Measurements from ENCODE around the gene CNN2. TPM values are rescaled to one million over a fixed set of nuclear protein-coding genes. Genes with fewer than 3 reads are reported as not detected.

Gene CNN2
- total RNA-seq, 2 donors from 2014 or later, result 426 to 469 TPM

- H3K27ac Mint-ChIP-seq, result peak overlapping the region; percentile 59
- no peak overlapping the region for H3K27ac ChIP-seq (ENCODE audit: low read depth, low read length)
- H3K4me1 Mint-ChIP-seq, result peaks cover 7% of the 10 kb centered on the region
Observed at GRCh38 chr19:1038978-1039645, 12.7 kb downstream of the CNN2 start.

DNA sequence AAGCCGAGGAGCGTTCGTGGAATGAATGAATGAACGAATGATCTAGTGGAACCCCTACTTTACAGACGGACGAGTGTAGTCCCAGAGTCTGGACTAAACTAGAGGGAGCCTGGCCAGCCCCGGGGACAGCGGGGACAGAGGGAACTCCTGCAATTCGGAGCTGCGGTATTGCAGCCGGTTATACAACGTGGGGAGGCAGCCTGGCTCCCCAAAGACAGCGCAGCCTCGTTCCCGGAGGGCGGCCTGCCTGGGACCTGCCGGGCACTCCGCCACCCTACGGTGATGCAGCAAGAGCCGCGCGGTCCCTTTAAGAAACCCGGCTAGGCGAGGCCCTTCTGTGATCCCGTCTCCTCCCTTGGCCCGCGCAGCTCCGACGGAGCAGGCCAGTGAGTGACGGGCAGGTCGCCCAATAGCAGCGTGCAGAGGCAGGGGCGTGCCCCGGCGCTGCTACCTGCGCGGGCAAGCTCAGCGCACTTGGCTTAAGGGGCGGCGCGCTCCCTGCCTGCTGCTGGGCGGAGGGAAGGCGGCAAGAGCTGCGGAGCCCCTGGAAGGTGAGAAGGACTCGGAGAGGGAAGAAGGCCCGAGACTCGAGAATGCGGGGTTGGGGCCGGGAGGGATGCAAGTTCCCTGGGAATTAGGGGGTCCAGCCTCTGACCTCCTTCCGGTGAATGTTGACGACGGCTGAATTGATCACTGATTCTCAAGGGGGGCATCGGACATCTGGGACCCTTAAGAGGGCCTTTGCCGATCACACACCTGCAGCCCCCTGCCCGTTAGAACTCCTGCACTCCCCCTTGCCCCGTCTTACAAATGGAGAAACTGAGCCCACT lies 13.5 kb downstream of the CNN2 start, which contains the start of gene ABCA7:
Gene ABCA7, plus strand, starts transcription at position 462 of the 830 bp plus-strand sequence. CDS start 1,255 bp downstream, outside the sequence.
- peaks cover 45% of the 10 kb centered on the region for H3K36me3 ChIP-seq (ENCODE audit: control insufficient read depth, insufficient read depth, low read length)
- H3K4me3 Mint-ChIP-seq, result peak within 1 kb of the TSS; percentile 82
- H3K4me3 ChIP-seq (ENCODE audit: low read length), result peak within 1 kb of the TSS; percentile 91
- peaks cover 7% of the 10 kb centered on the region for H3K4me1 Mint-ChIP-seq
- H3K4me1 ChIP-seq (ENCODE audit: control insufficient read depth, insufficient read depth, low read length), result no peaks in the 10 kb centered on the region
- TF ChIP-seq, protein P1, sequence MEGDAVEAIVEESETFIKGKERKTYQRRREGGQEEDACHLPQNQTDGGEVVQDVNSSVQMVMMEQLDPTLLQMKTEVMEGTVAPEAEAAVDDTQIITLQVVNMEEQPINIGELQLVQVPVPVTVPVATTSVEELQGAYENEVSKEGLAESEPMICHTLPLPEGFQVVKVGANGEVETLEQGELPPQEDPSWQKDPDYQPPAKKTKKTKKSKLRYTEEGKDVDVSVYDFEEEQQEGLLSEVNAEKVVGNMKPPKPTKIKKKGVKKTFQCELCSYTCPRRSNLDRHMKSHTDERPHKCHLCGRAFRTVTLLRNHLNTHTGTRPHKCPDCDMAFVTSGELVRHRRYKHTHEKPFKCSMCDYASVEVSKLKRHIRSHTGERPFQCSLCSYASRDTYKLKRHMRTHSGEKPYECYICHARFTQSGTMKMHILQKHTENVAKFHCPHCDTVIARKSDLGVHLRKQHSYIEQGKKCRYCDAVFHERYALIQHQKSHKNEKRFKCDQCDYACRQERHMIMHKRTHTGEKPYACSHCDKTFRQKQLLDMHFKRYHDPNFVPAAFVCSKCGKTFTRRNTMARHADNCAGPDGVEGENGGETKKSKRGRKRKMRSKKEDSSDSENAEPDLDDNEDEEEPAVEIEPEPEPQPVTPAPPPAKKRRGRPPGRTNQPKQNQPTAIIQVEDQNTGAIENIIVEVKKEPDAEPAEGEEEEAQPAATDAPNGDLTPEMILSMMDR (conservative IDR thresholded peaks at IDR 0.05), result no peak
- 5 to 8% methylated on average over 28 to 56 of the region's 56 CpGs for WGBS, 2 experiments (ENCODE audit: insufficient coverage in 1 of 2, insufficient read length in 1 of 2)
- H3K27ac Mint-ChIP-seq, result peak within 1 kb of the TSS; percentile 93
- H3K9ac ChIP-seq (ENCODE audit: extremely low read depth, low read length, poor library complexity, severe bottlenecking), result peak within 1 kb of the TSS; percentile 71
- no peak within 1 kb of the TSS for H3K27ac ChIP-seq (ENCODE audit: low read depth, low read length)
- peak; percentile 100 for DNase-seq
- H3K27me3 ChIP-seq (ENCODE audit: control insufficient read depth, insufficient read depth, low read length, poor library complexity, severe bottlenecking), result no peaks in the 10 kb centered on the region
- H3K36me3 Mint-ChIP-seq (ENCODE audit: low read depth), result peaks cover 40% of the 10 kb centered on the region
- no peaks in the 10 kb centered on the region for H3K9me3 ChIP-seq (ENCODE audit: control insufficient read depth, low read length)
- no peaks in the 10 kb centered on the region for H3K27me3 Mint-ChIP-seq (ENCODE audit: insufficient read depth)
- H3K9me3 Mint-ChIP-seq, result no peaks in the 10 kb centered on the region

More at GRCh38 chr19:1038978-1039645, 12.7 kb downstream of the CNN2 start:
- peak overlapping the region; percentile 91 for H3K4me3 ChIP-seq (ENCODE audit: low read length)
- H3K36me3 ChIP-seq (ENCODE audit: control insufficient read depth, insufficient read depth, low read length), result peaks cover 41% of the 10 kb centered on the region
- TF ChIP-seq, protein P1 (conservative IDR thresholded peaks at IDR 0.05), result no peak
- Mint-ChIP-seq H3K27me3 (ENCODE audit: insufficient read depth) (no peaks in the 10 kb centered on the region), H3K4me3 (peak overlapping the region; percentile 82), H3K36me3 (ENCODE audit: low read depth) (peaks cover 39% of the 10 kb centered on the region), H3K9me3 (no peaks in the 10 kb centered on the region)
- DNase-seq, result peak; percentile 76
- WGBS, 2 experiments (ENCODE audit: insufficient coverage in 1 of 2, insufficient read length in 1 of 2), result 72% methylated on average over 18 to 22 of the region's 22 CpGs
- H3K27me3 ChIP-seq (ENCODE audit: control insufficient read depth, insufficient read depth, low read length, poor library complexity, severe bottlenecking), result no peaks in the 10 kb centered on the region
- H3K9ac ChIP-seq (ENCODE audit: extremely low read depth, low read length, poor library complexity, severe bottlenecking), result peak overlapping the region; percentile 35
- H3K4me1 ChIP-seq (ENCODE audit: control insufficient read depth, insufficient read depth, low read length), result no peaks in the 10 kb centered on the region
- H3K9me3 ChIP-seq (ENCODE audit: control insufficient read depth, low read length), result no peaks in the 10 kb centered on the region

DNA sequence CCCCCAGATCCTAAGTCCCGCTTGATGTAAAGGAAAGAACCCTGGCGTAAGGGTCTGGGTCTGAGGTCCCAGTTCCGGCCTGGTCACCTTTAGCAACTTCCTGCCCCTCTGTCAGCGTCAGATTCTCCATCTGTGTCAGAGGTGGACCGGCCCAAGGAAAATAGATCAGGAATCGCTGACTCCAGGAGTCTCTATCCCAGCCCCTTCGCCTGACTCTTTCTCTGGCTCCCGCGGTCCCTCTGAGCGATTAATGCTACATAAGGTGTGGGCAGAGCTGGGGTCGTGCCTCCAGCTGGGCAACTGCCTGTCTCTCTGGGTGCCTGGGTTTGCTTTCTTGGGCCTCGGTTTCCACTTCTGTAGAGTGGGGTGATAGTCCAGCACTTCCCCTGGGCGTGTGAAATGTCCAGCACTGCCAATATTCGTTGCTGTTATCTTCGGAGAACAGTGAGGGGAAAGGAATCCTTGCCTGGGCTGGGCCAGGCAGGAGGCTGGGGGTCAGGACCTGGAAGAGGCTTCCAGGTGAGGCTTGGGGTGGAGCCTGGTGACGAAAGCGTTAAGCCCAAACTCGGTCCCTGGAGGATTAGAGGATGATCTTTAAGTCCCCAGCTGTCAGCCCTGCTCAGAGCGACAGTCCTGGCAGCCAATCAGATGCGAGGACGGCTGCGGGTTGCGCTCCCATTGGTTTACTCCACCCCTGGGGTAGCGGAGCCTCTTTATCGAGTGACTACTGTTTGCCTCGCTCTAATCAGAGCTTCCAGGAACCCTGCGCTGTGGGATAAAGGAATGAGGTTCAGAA lies 14.3 kb downstream of the CNN2 start:
- H3K4me1 Mint-ChIP-seq, result peaks cover 7% of the 10 kb centered on the region
- Histone ChIP-seq H3K36me3 (ENCODE audit: control insufficient read depth, insufficient read depth, low read length) (peaks cover 43% of the 10 kb centered on the region), H3K9me3 (ENCODE audit: control insufficient read depth, low read length) (no peaks in the 10 kb centered on the region), H3K9ac (ENCODE audit: extremely low read depth, low read length, poor library complexity, severe bottlenecking) (peak overlapping the region; percentile 71), H3K27me3 (ENCODE audit: control insufficient read depth, insufficient read depth, low read length, poor library complexity, severe bottlenecking) (no peaks in the 10 kb centered on the region), H3K27ac (ENCODE audit: low read depth, low read length) (no peak overlapping the region), H3K4me1 (ENCODE audit: control insufficient read depth, insufficient read depth, low read length) (no peaks in the 10 kb centered on the region), H3K4me3 (ENCODE audit: low read length) (peak overlapping the region; percentile 91)
- 5 to 8% methylated on average over 20 to 27 of the region's 27 CpGs for WGBS, 2 experiments (ENCODE audit: insufficient coverage in 1 of 2, insufficient read length in 1 of 2)
- no peaks in the 10 kb centered on the region for H3K27me3 Mint-ChIP-seq (ENCODE audit: insufficient read depth)
- H3K4me3 Mint-ChIP-seq, result peak overlapping the region; percentile 82
- peak; percentile 99 for DNase-seq
- TF ChIP-seq, protein P1 (conservative IDR thresholded peaks at IDR 0.05), result no peak
- peaks cover 42% of the 10 kb centered on the region for H3K36me3 Mint-ChIP-seq (ENCODE audit: low read depth)
- peak overlapping the region; percentile 93 for H3K27ac Mint-ChIP-seq
- H3K9me3 Mint-ChIP-seq, result no peaks in the 10 kb centered on the region
